ENCODE results near the gene LONRF2.
"Not testable (repeated sequence)": the region's sequence is repeated elsewhere in the genome, so short reads cannot be mapped to it uniquely, and the experiment has no call there.

Gene LONRF2

DNA sequence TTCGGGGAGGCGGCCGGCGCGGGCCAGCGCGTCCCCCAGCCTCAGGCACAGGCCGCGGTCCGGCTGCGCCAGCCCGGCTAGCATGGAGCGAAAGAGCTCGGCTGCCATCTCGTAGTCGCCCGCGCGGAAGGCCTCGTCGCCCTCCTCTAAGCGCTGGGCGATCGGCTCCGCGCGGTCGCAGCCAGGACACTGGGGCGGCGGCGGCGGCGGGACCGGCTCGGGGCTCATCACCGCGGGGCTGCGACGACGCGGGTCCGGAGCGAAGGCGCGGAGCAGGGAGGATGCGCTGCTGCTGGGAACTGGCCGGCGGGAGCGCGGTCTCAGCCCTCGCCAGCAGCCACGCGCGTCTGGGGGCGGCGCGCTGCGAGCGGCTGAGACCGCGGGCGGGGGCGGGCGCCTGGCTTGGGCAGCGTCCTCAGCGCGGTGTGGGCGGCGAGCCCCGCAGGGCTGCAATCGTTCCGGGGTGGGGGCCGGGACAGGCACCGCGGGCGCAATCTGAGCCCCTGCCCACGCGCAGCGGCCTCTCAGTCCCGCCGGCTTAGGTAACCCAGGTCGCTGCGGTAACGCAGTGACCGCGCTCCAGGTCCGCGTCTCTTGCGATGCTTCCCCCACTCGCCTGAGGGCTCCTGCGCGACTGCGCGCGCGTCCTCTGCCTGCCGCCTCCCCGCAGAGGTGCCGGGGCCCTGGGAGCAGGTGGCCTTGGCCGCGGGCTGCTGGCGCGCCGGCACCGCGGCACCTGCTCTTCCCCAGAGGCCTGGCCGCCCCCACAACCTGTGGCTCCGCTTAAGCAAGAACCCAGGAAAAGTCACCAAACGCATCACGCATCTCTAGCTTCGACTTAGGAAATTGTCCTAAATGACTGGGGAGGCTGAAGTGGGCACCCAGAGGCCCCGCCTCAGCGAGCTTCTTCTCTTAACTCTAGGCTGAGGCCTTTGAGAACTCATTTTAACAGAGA lies at the start of gene LONRF2:
LONRF2 (minus strand) TSS at position 636 of the 955 bp plus-strand sequence; CDS start at position 228, 408 bp downstream.
- peak; percentile 76 for DNase-seq

DNA sequence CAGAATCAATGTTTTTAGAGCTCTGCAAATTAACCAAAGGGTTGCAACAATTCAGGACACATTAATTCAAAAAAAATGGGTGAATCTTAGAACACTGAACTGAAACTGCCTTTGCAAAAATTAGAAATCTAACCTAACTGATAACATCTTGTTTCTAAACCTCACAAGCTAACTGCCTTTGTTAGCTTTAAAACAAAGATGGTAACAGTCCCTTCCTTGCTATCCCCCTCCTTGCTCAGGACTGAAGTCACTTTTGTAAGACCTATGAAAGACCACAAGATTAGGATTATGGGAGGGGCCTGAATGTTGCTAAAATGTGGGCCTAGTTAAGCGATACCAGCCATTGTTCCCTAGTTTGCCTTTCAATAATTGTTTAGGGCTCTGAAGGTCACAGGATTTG lies 44.9 kb upstream of the LONRF2 start:
- DNase-seq: no peak

DNA sequence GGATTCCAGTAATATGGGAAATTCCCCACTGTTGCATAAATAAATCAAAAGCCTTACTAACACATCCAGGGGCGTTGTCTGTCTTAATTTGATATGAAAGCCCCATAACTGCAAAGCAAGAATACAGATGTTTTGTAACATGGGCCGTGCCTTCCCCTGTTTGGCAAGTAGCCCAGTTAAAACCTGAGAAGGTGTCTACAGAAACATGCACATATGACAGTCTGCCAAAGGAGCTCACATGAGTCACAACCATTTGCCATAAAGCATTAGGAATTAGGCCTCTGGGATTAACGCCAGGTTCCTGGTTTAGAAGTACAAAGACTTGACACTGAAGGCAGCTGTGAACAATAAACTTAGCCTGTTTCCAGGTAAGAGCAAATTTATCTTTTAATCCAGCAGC lies 43.1 kb upstream of the LONRF2 start:
- peak; percentile 6 for DNase-seq

DNA sequence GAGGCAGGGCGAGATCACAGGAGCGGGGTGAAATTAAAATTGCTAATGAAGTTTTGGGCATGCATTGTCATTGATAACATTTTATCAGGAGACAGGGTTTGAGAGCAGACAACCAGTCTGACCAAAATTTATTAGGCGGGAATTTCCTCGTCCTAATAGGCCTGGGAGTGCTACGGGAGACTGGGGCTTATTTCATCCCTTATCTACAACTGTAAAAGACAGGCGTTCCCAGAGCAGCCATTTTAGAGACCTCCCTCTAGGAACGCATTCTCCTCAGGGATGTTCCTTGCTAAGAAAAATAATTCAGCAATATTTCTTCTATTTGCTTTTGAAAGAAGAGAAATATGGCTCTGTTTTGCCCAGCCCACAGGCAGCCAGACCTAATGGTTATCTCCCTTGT lies 40.0 kb upstream of the LONRF2 start:
- DNase-seq: not testable (repeated sequence)

DNA sequence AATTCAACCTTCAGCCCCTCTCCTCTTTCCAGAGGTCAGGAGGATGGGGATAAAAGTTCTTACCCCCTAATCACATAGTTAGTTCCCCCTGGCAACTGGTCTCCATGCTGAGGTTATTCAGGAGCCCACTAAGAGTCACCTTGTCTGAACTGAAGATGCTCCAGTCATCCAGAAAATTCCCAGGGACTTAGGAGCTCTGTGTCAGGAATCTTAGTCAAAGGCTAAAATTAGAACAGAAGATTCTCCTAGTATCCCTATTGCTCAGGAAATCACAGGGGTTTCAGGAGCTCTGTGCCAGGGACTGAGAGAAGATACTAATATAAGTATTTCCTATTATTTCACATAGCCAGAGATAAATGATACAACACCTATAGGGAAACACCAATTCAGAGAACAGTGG lies 37.3 kb upstream of the LONRF2 start:
- no peak for DNase-seq

DNA sequence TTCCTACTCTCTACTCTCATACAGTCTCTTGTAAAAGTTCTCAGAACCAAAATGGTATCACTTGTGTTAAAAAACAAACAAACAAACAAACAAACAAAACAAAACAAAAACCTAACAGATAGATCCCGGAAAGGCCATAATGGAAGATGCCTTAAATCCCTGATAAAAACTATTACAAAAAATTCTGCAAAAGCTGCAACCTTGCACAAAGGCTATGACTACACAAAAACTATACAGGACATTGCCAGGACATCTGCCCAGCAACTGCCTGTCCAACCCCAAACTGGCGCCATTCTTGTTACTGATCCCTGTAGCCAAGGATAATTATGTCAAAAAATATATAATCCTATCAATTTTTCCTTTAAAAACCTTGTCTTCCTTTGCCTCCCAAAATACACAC lies 36.3 kb upstream of the LONRF2 start:
- DNase-seq: no peak

DNA sequence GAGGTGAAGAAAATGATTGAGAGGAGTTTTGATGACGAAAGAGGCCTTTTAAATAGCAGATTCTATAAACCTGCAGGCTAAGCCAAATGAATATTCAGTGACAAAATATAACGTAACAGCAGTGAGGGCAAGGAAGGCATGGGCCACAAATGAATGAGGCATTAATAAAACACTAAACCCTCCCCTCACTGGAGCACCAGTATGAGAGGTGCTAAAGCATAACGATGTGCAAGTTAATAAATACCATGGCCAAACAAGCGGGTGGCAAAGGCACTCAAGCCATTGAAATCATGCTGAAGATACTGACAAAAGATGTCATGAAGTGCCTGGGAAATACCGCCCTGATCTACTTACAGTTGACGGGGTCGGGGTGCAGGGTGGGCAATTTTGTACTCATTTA lies 30.2 kb upstream of the LONRF2 start:
- no peak for DNase-seq

DNA sequence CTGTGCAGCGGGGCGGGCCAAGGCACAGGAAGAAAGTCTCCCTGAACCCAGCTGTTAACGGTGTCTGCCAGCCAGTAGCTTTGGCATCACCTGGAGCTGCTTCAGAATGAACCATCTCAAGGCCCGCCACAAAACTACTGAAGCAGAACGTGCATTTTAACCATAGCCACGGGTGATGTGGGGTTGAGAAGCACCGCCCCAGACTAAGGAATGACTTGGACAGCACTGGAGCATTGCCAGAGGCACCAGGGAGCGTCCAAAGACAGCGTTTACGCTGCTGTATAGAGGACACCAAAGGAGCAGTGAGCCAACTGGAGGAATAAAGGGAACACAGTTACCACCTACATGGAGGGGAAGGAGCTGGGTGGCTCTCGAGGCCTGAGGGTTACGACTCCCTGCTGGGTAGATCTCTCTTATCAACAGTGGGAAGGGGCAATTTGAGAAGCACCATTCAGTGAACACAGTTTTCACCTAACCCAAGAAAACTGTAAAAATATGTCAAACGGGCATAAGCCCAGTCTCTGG lies 28.4 kb upstream of the LONRF2 start:
- no peak for DNase-seq

DNA sequence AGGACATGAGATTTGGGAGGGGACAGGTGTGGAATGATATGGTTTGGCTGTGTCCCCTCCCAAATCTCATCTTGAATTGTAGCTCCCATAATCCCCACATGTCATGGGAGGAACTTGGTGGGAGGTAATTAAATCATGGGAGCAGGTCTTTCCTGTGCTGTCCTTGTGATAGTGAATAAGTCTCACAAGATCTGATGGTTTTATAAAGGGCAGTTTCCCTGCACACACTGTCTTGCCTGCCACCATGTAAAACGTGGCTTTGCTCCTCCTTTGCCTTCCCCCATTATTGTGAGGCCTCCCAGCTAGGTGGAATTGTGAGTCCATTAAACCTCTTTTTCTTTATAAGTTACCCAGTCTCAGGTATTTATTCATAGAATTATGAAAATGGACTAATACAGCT lies 22.8 kb upstream of the LONRF2 start:
- DNase-seq: not testable (repeated sequence)

DNA sequence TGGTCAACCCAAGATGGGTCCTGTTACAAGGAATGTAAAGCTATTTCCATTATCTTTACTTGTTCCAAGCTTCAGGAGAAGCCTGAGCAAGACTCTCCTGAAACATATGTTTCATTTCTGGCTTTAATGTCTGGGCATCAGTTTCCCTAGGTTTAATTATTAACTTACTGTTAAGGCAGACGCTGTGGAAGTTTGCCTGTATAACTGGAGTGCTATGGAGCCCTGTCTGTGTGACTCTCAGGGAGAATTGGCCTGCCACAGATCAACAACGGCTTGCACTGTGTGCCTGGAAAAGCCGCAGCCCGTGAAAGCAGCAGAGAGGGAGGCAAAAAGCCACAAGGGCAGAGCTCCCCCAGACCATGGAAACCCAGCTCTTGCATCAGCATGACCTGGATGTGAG lies 22.1 kb upstream of the LONRF2 start:
- no peak for DNase-seq

DNA sequence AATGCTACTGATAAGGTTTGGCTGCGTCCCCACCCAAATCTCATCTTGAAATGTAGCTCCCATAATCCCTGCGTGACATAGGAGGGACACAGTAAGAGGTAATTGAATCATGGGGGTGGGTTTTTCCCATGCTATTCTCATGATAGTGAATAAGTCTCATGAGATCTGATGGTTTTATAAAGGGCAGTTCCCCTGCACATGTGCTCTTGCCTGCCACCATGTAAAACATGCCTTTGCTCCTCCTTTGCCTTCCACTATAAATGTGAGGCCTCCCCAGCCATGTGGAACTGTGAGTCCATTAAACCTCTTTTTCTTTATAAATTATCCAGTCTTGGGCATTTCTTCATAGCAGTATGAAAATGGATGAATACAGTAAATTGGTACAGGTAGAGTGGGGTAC lies 20.2 kb upstream of the LONRF2 start:
- DNase-seq: not testable (repeated sequence)

DNA sequence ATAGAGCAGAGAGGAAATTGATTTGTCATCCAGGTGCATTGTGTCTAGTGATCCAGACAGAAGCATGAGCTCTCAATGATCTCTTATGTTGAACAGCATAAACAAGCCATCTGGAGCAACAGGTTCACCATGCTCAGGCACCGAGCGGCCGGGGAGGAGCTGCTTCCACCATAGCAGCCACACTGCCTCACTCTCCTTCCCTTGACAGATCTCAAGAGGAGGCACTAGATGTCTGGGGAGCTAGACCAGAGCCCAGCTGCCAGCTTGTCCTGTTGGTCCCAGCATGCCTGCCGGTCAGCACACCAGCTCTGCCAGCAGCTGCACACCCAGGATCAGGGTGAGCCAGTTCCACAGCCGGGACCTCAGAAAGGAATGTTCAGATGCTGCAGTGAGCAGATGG lies 17.5 kb upstream of the LONRF2 start:
- DNase-seq: no peak

DNA sequence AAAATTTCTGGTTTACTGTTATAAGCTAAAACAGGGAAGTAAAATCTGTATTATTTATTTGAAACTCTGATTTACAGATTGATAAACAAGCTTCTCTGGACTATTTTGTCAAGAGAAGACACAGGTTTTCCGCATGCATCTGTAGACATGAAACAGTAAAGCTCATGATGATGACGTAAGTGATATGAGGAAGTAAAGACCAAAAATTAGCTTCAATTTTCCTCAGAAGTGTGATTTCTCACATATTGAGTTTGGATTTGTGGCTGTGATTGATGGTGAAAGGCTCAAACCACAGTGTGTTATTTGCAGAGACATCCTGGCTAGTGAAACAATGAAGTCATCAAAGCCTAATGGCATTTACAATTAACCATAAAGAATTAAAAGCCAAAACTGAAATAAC lies 12.6 kb upstream of the LONRF2 start:
- DNase-seq: no peak

DNA sequence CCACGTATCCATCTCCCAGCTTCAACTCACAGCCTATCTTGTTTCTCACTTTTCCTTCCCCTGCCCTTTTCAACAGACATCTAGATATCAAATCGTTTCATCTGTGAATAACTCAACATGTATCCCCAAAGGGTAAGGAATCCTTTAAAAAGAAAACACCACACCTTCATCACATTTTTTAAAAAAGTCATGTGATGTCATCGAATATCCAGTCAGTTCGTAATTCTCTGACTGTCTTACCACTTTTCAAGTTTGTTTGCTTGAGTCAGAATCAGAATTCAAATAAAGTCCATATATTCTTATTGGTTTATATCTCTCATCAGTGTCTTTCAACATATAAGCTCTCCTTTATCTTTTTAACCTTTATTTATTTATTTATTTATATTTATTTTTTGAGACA lies 5.4 kb upstream of the LONRF2 start:
- no peak for DNase-seq

DNA sequence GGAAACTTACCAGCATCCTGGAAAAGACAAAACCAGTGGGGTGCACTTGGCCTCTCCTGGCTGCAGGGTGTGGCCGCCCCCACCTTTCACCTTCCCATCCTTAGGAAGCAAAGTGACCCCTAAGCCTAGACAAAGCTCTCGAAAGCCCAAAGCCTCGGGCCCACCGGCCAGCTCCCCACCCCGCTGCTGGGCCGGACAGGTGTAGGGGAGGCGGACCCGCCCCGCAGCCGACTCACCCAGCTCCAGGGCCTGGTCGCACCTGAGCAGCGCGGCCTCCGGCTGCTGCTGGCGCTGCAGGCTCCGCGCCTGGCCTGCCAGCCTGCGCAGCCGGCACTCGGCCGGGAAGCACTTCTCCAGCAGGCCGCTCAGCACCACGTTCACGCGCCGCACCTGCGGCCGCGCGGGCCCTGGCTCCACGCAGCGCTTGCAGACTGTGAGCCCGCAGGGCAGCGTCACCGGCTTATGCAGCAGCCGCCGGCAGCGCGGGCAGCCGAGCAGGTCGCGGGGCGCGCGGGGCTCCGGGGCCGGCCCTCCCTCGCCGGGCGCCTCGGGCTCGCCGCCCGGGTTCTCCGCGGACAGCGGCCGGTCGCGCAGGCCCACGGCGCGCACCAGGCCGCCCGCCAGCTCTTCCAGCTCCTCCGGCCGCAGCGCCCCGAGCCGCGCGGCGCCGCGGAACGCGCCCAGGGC lies 979 bp downstream of the LONRF2 start:
- peak; percentile 77 for DNase-seq

DNA sequence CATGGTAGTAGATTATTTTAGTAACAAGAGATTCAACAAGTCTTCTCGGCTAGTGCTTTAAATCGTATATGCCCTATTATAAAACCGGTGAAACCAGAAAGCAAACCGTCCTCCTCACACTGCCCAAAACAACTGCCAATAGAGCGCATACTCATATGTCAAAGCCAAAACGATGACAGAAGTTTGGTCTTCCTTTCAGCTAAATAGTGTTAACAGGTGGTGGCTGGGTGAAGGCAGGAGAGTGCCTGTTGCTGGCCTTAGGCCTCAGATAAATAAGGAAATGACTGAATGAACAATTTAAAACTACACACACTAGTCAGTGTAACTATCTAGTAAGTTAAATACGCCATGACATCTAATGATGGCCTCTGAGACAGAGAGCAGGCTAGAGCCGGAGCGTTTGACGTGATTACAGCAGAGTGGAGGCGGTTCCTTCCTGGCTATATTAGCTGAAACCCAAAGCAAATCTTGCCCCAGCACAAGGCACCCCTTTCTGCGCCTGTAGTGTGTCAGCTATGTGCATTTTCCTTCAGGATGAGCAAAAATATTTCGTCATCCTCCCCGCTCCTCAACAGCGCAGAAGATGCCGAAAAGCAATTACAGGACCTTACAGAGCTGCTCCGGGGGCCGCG lies 1.6 kb downstream of the LONRF2 start:
- DNase-seq: peak; percentile 30

DNA sequence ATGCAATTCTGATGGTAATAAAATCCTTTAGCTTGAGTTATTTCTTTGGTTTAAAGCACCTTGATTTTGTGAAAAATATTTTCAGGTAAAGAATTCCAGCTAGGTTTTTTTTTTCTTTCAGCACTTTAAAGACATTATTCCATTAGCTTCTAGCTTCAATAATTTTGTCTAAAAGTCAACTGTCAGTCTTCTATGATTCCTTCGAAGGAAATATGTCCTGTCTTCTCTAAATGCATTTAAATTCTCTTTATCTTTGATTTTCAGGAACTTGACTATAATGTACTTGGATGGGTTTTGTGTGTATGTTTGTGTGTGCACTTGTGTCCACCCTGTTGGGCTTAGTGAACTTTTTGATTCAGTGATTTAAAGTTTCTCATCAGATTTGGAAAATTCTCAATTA lies 4.7 kb downstream of the LONRF2 start:
- no peak for DNase-seq

DNA sequence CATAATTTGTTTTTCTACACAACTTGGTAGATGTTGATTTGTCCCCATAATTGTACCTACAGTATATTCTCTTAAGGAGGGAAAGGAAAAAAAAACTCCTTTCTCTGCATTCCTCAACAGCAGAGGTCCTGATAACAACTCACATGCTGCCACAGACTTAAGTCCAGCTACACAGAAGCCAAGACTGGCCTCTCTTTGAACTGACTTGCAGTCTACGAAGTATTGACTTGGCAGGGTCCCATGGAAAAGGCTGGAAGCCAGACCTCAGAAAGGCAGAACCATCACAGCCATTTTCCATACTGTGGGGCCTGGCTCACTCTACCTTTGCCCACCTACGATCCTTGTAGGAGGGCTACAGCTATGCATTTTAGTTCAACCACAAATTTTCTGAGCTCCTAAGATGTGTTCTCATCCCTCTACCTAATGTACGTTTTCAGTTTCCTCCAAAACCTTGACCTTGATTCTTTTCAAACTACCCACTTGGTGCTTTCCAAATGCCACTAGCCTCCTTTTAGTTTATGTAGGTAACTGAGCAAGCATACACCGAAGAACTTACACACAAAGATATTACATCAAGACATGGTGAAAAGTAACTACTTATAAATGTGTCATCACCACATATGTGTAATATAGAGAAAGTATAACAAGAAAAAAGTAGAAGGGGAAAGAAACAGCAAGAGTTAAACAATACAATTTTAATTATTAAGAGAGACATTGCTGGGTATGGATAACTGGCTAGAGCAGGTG lies 12.2 kb downstream of the LONRF2 start:
- DNase-seq: no peak

DNA sequence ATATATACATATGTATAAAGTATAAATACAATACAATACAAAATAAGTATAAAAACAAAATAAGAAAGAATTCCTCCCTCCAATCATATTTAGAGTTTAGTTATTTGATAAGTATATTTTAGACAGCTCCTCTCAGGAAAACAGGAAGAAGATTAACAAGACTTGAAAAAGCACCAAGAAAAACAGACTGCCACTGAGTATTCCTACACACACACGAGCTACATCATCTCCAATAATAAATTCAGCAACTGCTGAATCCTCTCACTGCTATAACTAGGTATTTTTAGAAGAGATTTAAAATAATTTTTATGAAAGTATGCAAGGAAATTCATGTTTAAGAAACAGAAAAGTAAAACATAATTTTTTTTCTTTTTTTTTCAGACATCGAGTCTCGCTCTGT lies 13.0 kb downstream of the LONRF2 start:
- DNase-seq: no peak

DNA sequence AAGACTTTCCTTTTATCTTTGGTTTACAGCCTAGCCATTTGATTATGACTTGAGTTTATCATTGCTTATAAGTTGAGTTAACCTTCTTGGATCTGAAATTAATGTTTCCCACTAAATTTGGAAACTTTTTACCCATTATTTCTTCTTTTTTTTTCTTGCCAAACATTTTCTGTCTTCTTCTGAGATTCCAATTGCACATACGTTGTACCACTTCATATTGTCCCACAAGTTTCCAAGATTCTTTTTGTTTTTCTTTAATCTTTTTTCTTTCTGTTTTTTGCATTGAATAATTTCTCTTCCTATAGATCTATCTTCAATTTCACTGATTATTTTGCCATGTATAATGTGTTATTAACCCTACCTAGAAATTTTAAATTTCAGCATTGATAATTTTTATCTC lies 18.6 kb downstream of the LONRF2 start:
- no peak for DNase-seq

DNA sequence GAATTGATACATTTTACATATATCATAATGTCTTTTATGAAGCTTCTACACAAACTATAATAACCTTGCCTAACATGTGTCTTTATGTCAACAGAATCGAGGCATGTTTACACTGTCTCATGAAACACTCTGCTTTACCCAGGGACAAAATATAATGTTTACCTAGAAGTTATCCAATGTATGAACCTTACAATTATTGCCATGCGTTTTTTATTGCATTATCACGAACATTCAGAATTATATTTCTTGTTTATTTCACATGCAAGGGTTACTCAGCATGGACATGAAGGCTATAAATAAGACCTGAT lies 19.8 kb downstream of the LONRF2 start:
- no peak for DNase-seq

DNA sequence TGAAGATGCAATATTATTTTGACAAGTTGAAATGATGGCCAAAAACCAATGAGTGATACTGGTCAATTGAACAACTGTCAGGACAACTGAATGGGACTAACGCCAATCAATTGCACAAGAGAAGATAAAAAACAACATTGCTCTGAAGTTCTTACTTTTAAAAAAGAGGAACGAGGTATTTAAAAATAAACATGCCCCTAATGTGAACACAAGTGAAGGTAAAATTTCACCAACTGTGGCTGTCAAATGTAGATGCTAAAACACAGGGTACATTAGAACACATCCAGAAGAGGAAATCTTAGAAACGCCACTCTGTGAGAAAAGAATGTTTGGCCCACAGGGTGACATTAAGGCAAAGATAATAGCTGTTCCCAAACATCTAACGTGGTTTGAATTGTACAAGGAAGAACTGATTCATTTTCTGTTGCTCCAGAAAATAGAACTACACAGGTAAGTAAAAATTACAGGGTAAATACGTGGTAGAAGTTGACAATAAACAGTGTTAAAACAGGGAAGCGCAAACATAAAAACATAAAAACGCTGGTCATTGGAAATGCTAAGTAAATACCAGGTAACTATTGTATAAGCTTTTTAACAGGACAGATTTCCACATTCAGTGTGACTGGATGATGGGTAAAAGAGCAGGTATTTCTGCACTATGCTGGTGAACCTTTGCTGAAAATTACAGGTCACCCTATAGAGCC lies 20.3 kb downstream of the LONRF2 start:
- DNase-seq: no peak

Measured in eye (tissue), 1 donor.